Myometrial cell (primary cell): Measurements from ENCODE around the gene PLXNB3. TPM values are rescaled to one million over a fixed set of nuclear protein-coding genes. Genes with fewer than 3 reads are reported as not detected.

ENCODE experiments used
- total RNA-seq: library from RNA; depleted of rRNA; stranded (reverse); fragments of >200 nt; gene quantifications from 2 replicates; pipeline ENCODE4 v1.2.3, GENCODE V29; 2015

The PLXNB3 gene
- total RNA-seq, result 2.3 and 2.6 TPM in 2 replicates

DNA sequence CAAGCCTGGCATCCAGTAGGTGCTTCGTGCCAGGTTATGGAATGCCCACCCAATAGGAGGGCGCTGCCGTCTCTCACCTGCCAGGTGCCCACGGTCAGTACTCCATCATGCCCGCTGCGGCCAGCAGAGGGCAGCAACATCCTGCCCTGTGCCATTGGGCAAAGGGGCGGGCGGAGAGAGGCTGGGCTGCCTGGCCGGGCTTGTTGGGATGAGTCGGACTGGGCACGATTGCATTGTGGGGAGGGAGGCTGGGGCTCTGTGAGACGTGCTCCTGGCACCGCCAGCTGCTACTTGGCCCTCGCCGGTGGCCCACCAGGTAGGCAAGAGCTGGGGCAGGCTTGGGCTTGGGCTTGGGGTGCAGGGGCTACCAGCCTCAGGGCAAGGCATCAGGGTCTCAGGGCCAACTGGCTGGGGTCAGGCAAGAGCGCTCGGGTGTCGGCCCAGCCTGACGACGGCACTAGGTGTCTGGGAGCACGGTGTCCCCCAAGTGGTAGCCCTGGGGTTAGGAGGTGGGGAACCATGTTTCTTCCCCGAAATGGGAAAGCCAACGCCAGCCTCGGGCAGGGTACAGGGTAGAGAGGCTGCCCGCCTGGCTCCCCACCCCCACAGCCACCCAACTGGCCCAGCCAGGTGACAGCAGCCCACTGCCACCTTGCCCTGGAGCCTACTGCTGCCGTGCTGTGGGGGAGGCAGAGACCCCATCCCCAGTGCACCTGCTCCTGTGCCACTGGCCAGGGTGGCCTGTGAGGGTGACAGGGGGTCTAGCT is at the start of gene PLXNB3:
Gene PLXNB3, plus strand, starts transcription at position 261 of the 767 bp plus-strand sequence. CDS start 1,287 bp downstream, outside the sequence.

DNA sequence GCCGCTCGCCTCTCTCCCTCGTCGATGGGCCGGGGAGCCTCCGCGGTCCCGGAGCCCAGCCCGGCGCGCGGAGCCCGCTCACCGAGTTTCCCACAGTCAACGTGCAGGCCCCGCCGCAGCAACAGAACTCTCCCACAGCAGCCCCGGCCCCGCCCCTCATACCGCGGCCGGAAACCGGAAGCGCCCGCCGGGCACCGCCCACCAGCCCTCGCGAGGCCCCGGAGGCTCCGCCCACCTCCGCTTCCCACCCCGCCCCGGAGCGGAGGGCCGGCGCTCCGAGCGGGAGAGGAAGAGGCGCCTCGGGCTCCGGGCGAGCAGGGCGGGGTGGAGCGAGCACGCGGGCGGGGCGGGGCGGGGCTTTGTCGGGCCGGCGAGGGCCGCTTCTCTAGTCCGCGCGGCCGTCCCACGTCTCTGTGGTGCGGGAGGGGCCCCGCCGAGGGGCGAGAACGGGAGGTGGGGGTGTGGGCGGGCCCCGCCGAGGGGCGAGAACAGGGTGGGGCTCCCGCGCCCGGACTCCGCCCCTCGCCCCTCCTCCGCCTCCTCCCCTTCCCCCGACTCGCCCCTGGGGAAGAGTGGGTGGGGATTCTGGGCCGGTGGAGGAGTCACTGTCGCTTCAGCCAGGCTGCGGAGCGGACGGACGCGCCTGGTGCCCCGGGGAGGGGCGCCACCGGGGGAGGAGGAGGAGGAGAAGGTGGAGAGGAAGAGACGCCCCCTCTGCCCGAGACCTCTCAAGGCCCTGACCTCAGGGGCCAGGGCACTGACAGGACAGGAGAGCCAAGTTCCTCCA is 39.6 kb upstream of the PLXNB3 start, which contains the start of the genes ABCD1 and BCAP31:
Gene ABCD1, plus strand, starts transcription at position 605 of the 787 bp plus-strand sequence. CDS start 411 bp downstream, outside the sequence.
Gene BCAP31, minus strand, starts transcription at position 136 of the 787 bp plus-strand sequence. CDS start 1,143 bp downstream, outside the sequence.

DNA sequence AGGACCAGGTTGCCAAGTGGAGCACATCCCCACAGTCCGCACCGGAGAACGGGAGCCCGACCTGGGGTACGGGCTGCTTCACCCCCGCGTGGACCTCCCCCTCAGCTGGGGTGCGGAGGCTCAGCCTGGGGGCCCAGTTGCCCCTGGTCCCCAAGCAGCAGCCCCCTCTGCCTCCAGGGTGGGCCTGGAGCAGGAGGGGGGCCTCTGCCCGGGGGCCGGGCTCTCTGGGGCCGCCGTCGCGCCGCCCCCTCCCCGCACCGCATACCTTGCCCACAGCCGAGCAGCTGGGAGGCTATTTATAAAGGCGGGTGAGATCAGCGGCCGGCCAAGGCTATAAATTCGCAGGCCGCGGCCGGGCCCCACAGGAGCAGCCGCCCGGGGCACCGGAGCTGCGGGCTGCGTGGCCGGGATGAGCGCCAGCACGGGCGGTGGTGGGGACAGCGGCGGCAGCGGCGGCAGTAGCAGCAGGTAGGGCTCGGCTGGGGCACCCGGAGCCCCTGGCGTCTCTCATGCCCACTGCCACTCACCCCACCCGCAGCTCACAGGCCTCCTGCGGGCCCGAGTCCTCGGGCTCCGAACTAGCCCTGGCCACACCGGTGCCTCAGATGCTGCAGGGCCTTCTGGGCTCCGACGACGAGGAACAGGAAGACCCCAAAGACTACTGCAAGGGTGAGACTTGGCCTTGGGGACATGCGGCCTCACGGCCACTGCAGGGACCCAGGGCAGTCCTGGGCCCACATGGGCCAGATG is 16.8 kb downstream of the PLXNB3 start, which contains the start of gene SRPK3:
Gene SRPK3, plus strand, starts transcription at position 364 of the 750 bp plus-strand sequence. Its CDS starts 46 bp downstream, at position 410.

DNA sequence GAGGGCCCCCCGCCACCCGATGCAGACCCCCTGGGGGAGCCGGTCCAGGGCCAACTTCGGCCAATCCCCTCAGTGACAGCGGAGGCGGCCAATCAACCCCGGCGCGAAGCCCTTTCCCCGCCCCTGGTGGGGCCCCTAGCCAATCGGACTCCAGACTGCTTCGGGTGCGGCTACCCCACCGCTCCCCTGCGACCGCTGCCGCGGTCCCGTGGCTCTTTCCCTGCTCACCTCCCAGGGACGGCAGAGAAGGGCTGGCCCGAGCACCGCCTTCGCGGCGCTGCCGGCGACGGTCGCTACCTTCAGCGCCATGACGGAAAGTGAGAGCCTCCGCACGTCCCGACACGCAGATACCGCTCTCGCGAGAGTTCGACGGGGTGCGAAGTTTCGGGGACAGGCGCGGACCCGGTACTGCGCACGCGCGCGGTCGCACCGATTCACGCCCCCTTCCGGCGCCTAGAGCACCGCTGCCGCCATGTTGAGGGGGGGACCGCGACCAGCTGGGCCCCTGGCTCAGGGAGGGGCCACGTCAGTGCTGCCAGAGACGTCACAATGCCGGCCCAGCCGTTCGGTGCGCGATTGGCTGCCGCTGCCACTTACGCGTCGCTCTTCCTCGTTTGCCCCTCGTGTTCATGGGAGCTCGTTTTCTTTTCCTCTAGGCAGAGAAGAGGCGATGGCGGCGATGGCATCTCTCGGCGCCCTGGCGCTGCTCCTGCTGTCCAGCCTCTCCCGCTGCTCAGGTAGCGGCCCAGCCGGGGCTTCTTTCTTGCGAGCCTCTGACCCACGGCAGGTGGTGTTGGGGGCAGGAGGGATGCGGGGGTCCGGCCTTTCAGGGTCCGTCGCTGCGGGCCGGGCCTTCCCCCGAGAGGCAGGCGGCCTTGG is 30.2 kb downstream of the PLXNB3 start, which contains the start of the genes IDH3G and SSR4:
Gene IDH3G, minus strand, starts transcription at position 358 of the 879 bp plus-strand sequence. Its CDS starts 49 bp downstream, at position 309.
Gene SSR4, plus strand, starts transcription at position 651 of the 879 bp plus-strand sequence. Its CDS starts 20 bp downstream, at position 671.

Other genes starting within 250 kb of the PLXNB3 start
- not detected in 2 replicates for gene ATP2B3, start 246.6 kb upstream of the PLXNB3 start, total RNA-seq
- gene CCNQ, start 165.1 kb upstream of the PLXNB3 start, total RNA-seq, result 39.2 and 46.8 TPM in 2 replicates
- gene DUSP9, start 117.0 kb upstream of the PLXNB3 start, total RNA-seq, result 0.29 and 0.35 TPM in 2 replicates
- gene PNCK, start 90.4 kb upstream of the PLXNB3 start, total RNA-seq, result not detected in 2 replicates
- 6.9 and 7.4 TPM in 2 replicates for gene SLC6A8, start 76.3 kb upstream of the PLXNB3 start, total RNA-seq
- 144 and 177 TPM in 2 replicates for gene BCAP31, start 39.9 kb upstream of the PLXNB3 start, total RNA-seq
- gene ABCD1, start 39.4 kb upstream of the PLXNB3 start, total RNA-seq, result 12.9 and 17.0 TPM in 2 replicates
- gene SRPK3, start 16.8 kb downstream of the PLXNB3 start, total RNA-seq, result 0.35 TPM in 1 of 2 replicates, not detected in the other
- gene IDH3G, start 30.1 kb downstream of the PLXNB3 start, total RNA-seq, result 87.9 and 122 TPM in 2 replicates
- 261 and 266 TPM in 2 replicates for gene SSR4, start 30.4 kb downstream of the PLXNB3 start, total RNA-seq
- 0.58 TPM in 1 of 2 replicates, not detected in the other for gene PDZD4, start 66.3 kb downstream of the PLXNB3 start, total RNA-seq
- gene L1CAM, start 121.9 kb downstream of the PLXNB3 start, total RNA-seq, result 13.1 and 19.0 TPM in 2 replicates
- gene AVPR2, start 140.4 kb downstream of the PLXNB3 start, total RNA-seq, result not detected in 2 replicates
- gene ARHGAP4, start 162.0 kb downstream of the PLXNB3 start, total RNA-seq, result 1.7 and 10.6 TPM in 2 replicates
- gene NAA10, start 170.8 kb downstream of the PLXNB3 start, total RNA-seq, result 148 and 181 TPM in 2 replicates
- gene RENBP, start 180.4 kb downstream of the PLXNB3 start, total RNA-seq, result 0.53 and 2.3 TPM in 2 replicates
- 30.3 and 30.7 TPM in 2 replicates for gene HCFC1, start 207.6 kb downstream of the PLXNB3 start, total RNA-seq
- gene TMEM187, start 208.5 kb downstream of the PLXNB3 start, total RNA-seq, result 11.5 and 20.2 TPM in 2 replicates